CD4-positive, alpha-beta T cell treated with Interferon alpha-2 for 1 hour (primary cell): ENCODE data around the gene CTSL.
A peak's percentile ranks its signal among the peaks of the same experiment; 100 is the strongest.

ENCODE experiments used
- DNase-seq, 2 donors: peaks; one replicate each; pipeline ENCODE4 v3.0.0-alpha.2; 2020 to 2022

The CTSL gene

GRCh38 chr9:87725900-87726709, at the start of gene CTSL:
Gene CTSL, plus strand, starts transcription at chr9:87726119. Its CDS starts 1,485 bp downstream, at chr9:87727604.
- peak; percentile 56 to 70 for DNase-seq

GRCh38 chr9:87676976-87677775, 48.7 kb upstream of the CTSL start:
- DNase-seq, result no peak

GRCh38 chr9:87677776-87678587, 47.9 kb upstream of the CTSL start:
- DNase-seq, result no peak

- peak; percentile 23 to 39 for DNase-seq
Observed at GRCh38 chr9:87678650-87679355, 47.1 kb upstream of the CTSL start.

- no peak for DNase-seq
Observed at GRCh38 chr9:87681271-87682061, 44.5 kb upstream of the CTSL start.

- no peak for DNase-seq
Observed at GRCh38 chr9:87682085-87682484, 43.8 kb upstream of the CTSL start.

- DNase-seq, result no peak
Observed at GRCh38 chr9:87682618-87683017, 43.3 kb upstream of the CTSL start.

- no peak for DNase-seq
Observed at GRCh38 chr9:87683751-87684626, 41.9 kb upstream of the CTSL start.

GRCh38 chr9:87684627-87685219, 41.2 kb upstream of the CTSL start:
- no peak for DNase-seq

GRCh38 chr9:87685441-87685840, 40.5 kb upstream of the CTSL start:
- no peak for DNase-seq

- peak in 1 of 2 donors; percentile 24 for DNase-seq
Observed at GRCh38 chr9:87685871-87686519, 39.9 kb upstream of the CTSL start.

GRCh38 chr9:87686520-87687090, 39.3 kb upstream of the CTSL start:
- no peak for DNase-seq

- DNase-seq, result no peak
Observed at GRCh38 chr9:87687207-87687606, 38.7 kb upstream of the CTSL start.

- no peak for DNase-seq
Observed at GRCh38 chr9:87694236-87694755, 31.6 kb upstream of the CTSL start.

- no peak for DNase-seq
Observed at GRCh38 chr9:87695523-87695922, 30.4 kb upstream of the CTSL start.

GRCh38 chr9:87696641-87697040, 29.3 kb upstream of the CTSL start:
- no peak for DNase-seq

- DNase-seq, result no peak
Observed at GRCh38 chr9:87698069-87698809, 27.7 kb upstream of the CTSL start.

GRCh38 chr9:87699835-87700234, 26.1 kb upstream of the CTSL start:
- no peak for DNase-seq
